GM23338 (cell line): ENCODE data around the gene ADAM15.

Source experiments
- CTCF ChIP-seq, 2 experiments: fragments of 200-600 bp in 1 of 2; sonication (generic) in 1 of 2; conservative IDR thresholded peaks; 2 replicates each; pipeline versions ENCODE4 v1.5.1 to v1.6.1; 2016 to 2017; ENCODE audit warnings: antibody characterized with exemption in 2 of 2, low read depth in 2 of 2, mild to moderate bottlenecking in 2 of 2, moderate library complexity in 1 of 2
- ETS1 ChIP-seq: IDR thresholded peaks from 2 replicates; pipeline ENCODE4 v1.6.1; 2016; ENCODE audit warnings: antibody characterized with exemption
- EZH2 ChIP-seq: fragments of 200-600 bp; sonication (generic); IDR thresholded peaks from one replicate; pipeline ENCODE4 v1.8.0; 2017; ENCODE audit warnings: antibody characterized with exemption, mild to moderate bottlenecking, low read depth; ENCODE audit not compliant: unreplicated experiment
- EZH2phosphoT487 ChIP-seq: fragments of 200-600 bp; sonication (generic); IDR thresholded peaks from one replicate; pipeline ENCODE4 v1.8.1; 2018; ENCODE audit warnings: antibody characterized with exemption; ENCODE audit not compliant: unreplicated experiment
- JUNB ChIP-seq: IDR thresholded peaks from one replicate; pipeline ENCODE4 v1.6.1; 2016; ENCODE audit warnings: antibody characterized with exemption; ENCODE audit not compliant: unreplicated experiment
- NANOG ChIP-seq: IDR thresholded peaks from 2 replicates; pipeline ENCODE4 v1.6.1; 2016; ENCODE audit warnings: antibody characterized with exemption, borderline replicate concordance
- POLR2AphosphoS5 ChIP-seq: IDR thresholded peaks from 2 replicates; pipeline ENCODE4 v1.6.1; 2016; ENCODE audit warnings: antibody characterized with exemption, low read depth
- REST ChIP-seq: IDR thresholded peaks from one replicate; pipeline ENCODE4 v1.6.1; 2018; ENCODE audit warnings: antibody characterized with exemption; ENCODE audit not compliant: unreplicated experiment
- STAT1 ChIP-seq: IDR thresholded peaks from one replicate; pipeline ENCODE4 v1.6.1; 2016; ENCODE audit warnings: antibody characterized with exemption; ENCODE audit not compliant: unreplicated experiment
- ZNF114 ChIP-seq: fragments of 250-450 bp; sonication (Bioruptor Pico); IDR thresholded peaks from 2 replicates; pipeline ENCODE4 v1.5.0; 2020; ENCODE audit warnings: mild to moderate bottlenecking, moderate library complexity

- TF ChIP-seq CTCF (conservative IDR thresholded peaks at IDR 0.05; ENCODE audit: low read depth in 2 of 2), result no peak
- TF ChIP-seq ZNF114 (CRISPR knock-in tag), result no peak
- no peak for TF ChIP-seq STAT1
- TF ChIP-seq ETS1, result no peak
- TF ChIP-seq EZH2, result no peak
- no peak for TF ChIP-seq REST
- no peak for TF ChIP-seq NANOG
- no peak for TF ChIP-seq POLR2AphosphoS5
- TF ChIP-seq EZH2phosphoT487, result no peak
- no peak for TF ChIP-seq JUNB
These were observed 18.2 kb upstream of the ADAM15 start for GRCh38 chr1:155032886-155033285.
